ENCODE results near the gene DPP9. TPM values are rescaled to one million over a fixed set of nuclear protein-coding genes. Genes with fewer than 3 reads are reported as not detected.
A peak's percentile ranks its signal among the peaks of the same experiment; 100 is the strongest.
"Not testable (repeated sequence)": the region's sequence is repeated elsewhere in the genome, so short reads cannot be mapped to it uniquely, and the experiment has no call there.

Gene DPP9
- polyA plus RNA-seq, 6 donors from 2014 or later = 15.6 to 36.0 (median 17.4) TPM

DNA sequence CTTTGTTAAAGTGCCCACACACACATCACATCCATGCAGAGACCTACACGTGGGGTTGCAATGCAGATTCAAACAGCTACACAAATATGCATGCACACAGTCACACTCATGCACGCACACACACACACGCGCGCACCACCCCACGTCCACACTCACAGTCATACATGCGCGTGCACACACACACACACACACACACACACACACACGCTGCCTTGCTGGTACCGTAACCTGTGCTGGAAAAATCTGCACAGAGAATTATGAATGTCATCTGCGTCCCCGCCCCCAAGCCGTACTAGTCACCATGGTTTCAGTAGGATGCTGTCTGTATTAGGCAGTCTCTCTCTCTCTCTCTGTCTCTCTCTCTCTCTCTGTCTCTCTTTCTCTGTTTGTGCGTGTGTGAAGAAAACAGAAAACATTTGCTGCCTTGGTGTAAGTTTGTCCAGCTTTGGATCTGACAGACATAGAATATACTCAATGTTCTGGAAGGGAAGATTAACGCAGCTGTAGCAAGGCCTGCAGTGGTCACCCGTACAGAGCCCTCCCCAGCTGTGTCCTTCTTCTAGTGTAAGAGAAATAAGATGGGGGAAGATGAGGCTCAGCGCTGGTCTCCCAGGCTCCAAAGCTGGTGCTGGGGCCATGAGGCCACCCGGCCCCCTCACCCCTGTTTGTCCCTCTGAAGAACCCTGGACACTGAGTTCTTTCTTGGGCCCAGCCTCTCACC is 26.4 kb upstream of the DPP9 start:
- DNase-seq (no peak), ATAC-seq (ENCODE audit: low read depth in 2 of 2) (no peak)
- Mint-ChIP-seq H3K4me3 (no peak overlapping the region), H3K27ac (no peak overlapping the region), H3K27me3 (peaks cover 26 to 41% (median 41%) of the 10 kb centered on the region in 3 donors), H3K9me3 (peaks cover 0 to 3% (median 0%) of the 10 kb centered on the region in 7 donors), H3K4me1 (no peaks in the 10 kb centered on the region), H3K36me3 (peaks cover 0 to 8% of the 10 kb centered on the region in 2 donors)

DNA sequence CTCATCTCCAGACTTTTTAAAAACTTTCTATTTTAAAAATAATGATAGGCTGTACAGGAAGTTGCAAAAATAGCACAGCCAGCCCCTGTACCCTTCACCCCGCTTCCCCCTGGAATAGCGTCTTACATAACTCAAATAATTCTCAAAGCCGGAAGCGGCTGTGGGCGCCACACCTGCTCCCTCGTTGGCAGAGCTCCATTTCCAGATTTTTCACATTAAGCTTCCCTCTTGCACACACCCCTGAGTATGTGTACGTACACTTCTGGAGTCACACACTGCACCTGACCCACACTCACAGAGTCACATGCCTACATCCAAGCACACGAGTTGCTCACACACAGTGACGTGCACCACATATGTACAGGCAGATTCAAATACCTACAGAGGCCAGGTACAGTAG is 24.9 kb upstream of the DPP9 start:
- peaks cover 0 to 3% (median 0%) of the 10 kb centered on the region in 7 donors for H3K9me3 Mint-ChIP-seq
- no peak overlapping the region for H3K4me3 Mint-ChIP-seq
- no peak overlapping the region for H3K27ac Mint-ChIP-seq
- DNase-seq (no peak), ATAC-seq (ENCODE audit: low read depth in 2 of 2) (no peak)
- peaks cover 0 to 8% of the 10 kb centered on the region in 2 donors for H3K36me3 Mint-ChIP-seq
- peaks cover 0 to 3% (median 0%) of the 10 kb centered on the region in 3 donors for H3K4me1 Mint-ChIP-seq
- H3K27me3 Mint-ChIP-seq = peaks cover 26 to 42% (median 42%) of the 10 kb centered on the region in 3 donors

DNA sequence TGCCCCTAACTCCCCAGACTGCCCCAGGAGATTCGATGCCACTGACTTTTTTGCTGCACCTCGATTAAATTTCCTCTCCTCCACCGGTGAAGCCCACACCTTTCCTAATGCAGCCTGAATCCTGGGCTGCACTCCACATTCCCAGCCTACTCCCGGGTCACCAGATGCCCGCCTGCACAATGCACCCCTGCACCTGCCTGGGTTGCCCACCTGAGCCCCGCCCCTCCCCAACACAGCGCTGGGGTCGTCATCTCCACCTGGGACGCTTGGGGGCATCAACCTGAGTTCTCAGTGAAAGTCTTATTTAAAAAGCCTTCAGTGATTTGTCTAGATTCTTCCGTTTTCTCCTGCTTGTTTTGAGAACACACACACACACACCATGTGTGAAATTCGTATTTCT is 24.5 kb upstream of the DPP9 start:
- ATAC-seq (ENCODE audit: low read depth in 2 of 2) (no peak), DNase-seq (no peak)
- Mint-ChIP-seq H3K4me1 (peaks cover 0 to 3% (median 2%) of the 10 kb centered on the region in 3 donors), H3K9me3 (peaks cover 0 to 3% (median 0%) of the 10 kb centered on the region in 7 donors), H3K4me3 (no peak overlapping the region), H3K27ac (no peak overlapping the region), H3K36me3 (peaks cover 0 to 8% of the 10 kb centered on the region in 2 donors), H3K27me3 (peaks cover 29 to 46% (median 46%) of the 10 kb centered on the region in 3 donors)

DNA sequence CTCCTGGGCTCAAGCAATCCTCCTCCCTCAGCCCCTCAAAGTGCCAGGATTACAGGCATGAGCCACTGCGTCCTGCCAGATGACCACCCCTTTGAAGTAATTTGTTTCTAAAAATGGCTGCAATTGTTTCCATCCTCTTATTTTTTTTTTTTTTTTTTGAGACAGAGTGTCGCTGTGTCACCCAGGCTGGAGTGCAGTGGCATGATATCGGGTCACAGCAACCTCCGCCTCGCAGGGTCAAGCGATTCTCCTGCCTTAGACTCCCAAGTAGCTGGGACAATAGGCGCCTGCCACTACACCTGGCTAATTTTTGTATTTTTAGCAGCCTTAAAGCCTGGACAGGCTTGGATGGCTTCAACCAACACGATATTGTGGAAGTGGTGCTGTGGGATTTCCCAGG is 22.3 kb upstream of the DPP9 start:
- ATAC-seq (ENCODE audit: low read depth in 2 of 2) = no peak

DNA sequence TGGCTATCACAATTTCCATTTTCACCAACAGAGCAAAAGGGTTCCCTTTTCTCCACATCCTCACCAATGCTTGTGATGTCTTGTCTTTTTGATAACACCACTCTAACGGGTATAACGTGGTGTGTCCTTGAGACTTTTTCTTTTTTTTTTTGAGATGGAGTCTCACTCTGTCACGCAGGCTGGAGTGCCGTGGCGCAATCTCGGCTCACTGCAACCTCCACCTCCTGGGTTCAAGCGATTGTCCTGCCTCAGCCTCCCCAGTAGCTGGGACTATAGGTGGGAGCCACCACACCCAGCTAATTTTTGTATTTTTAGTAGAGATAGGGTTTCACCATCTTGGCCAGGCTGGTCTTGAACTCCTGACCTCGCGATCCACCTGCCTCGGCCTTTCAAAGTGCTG is 21.5 kb upstream of the DPP9 start:
- not testable (repeated sequence) for H3K9me3 Mint-ChIP-seq; H3K4me1 Mint-ChIP-seq; ATAC-seq (ENCODE audit: low read depth in 2 of 2); H3K4me3 Mint-ChIP-seq; DNase-seq; H3K36me3 Mint-ChIP-seq
- peaks cover 35 to 50% (median 49%) of the 10 kb centered on the region in 3 donors for H3K27me3 Mint-ChIP-seq
- peak overlapping the region in 1 of 6 donors; percentile 59 for H3K27ac Mint-ChIP-seq

More for the DNA sequence above, 22.3 kb upstream of the DPP9 start:
- Mint-ChIP-seq H3K4me3 (no peak overlapping the region), H3K27me3 (peaks cover 35 to 52% (median 52%) of the 10 kb centered on the region in 3 donors), H3K27ac (no peak overlapping the region), H3K9me3 (peaks cover 0 to 3% (median 0%) of the 10 kb centered on the region in 7 donors), H3K4me1 (peaks cover 0 to 4% (median 3%) of the 10 kb centered on the region in 3 donors), H3K36me3 (peaks cover 0 to 8% of the 10 kb centered on the region in 2 donors)
- DNase-seq = no peak

DNA sequence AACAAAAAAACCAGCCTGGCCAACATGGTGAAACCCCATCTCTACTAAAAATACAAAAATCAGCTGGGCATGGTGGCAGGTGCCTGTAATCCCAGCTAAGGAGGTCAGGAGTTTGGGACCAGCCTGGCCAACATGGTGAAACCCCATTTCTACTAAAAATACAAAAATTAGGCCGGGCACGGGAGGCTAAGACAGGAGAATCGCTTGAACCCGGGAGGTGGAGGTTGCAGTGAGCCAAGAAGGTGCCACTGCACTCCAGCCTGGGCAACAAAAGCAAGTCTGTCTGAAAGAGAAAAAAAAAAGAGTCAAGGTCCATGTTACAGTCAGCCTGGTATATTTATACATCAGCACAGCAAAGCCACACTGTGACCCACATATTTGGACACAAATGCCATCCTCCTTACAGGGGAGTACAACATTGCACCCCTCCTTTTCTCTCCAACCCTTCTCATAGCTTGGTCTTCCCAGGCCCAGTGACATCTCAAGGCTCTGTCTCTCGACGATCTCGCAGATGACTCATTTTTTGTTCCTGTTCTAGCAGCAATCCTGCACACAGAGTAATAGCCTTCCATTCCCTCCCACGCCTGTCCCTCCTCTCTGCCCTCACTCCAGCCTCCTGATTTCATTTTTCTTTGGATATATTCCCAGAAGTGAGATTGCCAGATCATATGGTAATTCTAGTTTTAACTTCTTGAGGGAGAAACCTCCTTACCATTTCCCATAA is 21.0 kb upstream of the DPP9 start:
- ATAC-seq (ENCODE audit: low read depth in 2 of 2) (no peak), DNase-seq (no peak)
- Mint-ChIP-seq H3K4me3 (no peak overlapping the region), H3K9me3 (peaks cover 0 to 3% (median 0%) of the 10 kb centered on the region in 7 donors), H3K27me3 (peaks cover 30 to 44% (median 43%) of the 10 kb centered on the region in 3 donors), H3K36me3 (peaks cover 0 to 8% of the 10 kb centered on the region in 2 donors), H3K4me1 (peaks cover 0 to 4% (median 3%) of the 10 kb centered on the region in 3 donors), H3K27ac (peak overlapping the region in 2 of 6 donors; percentile 51 to 59)

DNA sequence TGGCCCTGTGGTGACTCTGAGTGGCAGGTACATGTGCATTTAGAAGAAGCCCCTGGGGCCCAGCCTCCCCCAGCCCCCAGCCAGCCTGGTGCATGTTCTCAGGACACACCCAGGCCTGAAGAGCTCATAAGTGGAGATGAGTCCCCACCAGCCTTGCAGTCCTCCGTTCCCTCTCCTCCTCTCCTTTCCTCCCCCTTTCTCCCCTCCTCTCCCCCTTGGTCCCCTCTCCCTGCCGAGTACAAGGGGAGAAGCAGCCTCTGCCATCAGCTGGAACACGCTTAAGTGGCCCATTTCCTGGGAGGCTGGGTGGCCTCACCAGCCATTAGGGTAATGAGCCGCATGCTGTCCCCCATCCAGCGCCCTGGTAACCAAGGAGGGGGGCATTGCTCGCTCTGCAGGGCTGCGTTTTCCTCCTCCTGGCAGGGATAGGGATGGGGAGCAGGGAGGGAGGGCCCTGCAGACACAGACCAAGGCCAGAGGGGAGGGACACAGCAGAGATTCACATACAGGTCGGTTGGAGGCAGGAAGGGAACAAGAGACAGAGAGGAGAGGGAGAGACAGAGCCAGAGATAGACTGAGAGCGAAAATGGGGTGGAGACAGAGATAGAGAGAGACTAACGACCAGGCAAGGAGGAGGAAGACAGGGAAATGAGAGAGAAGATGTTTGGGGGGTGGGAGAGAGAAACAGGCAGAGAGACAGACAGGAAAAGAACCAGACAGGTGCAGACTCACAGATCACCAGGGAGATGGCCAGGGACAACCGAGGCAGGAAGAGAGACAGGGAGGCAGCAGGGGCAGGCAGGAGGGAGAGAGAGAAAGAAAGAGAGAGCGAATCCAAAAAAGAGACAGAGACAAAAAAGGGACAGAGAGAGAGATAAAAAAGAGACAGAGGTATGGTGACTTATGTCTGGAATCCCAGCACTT is 19.3 kb upstream of the DPP9 start:
- no peak for ATAC-seq (ENCODE audit: low read depth in 2 of 2)
- Mint-ChIP-seq H3K4me3 (no peak overlapping the region), H3K9me3 (peaks cover 0 to 3% (median 0%) of the 10 kb centered on the region in 7 donors), H3K4me1 (peaks cover 0 to 4% (median 3%) of the 10 kb centered on the region in 3 donors), H3K27ac (peak overlapping the region in 1 of 6 donors; percentile 50), H3K27me3 (peaks cover 25 to 45% (median 42%) of the 10 kb centered on the region in 3 donors), H3K36me3 (no peaks in the 10 kb centered on the region)
- no peak for DNase-seq

DNA sequence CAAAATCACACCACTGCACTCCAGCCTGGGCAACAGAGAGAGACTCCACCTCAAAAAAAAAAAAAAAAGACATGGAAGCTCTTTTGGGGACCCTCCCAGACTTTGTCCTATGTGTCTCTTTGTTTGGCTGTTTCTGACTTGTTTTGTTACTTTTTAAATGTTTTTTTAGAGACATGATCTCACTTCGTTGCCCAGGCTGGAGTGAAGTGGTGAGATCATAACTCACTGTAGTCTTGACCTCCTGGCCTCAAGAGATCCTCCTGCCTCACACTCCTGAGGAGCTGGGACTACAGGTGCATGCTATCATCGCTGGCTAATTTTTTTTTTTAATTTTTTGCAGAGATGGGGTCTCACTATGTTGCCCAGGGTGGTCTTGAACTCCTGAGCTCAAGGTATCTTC is 16.4 kb upstream of the DPP9 start:
- H3K27ac Mint-ChIP-seq = no peak overlapping the region
- H3K4me1 Mint-ChIP-seq = peaks cover 0 to 4% (median 3%) of the 10 kb centered on the region in 3 donors
- ATAC-seq (ENCODE audit: low read depth in 2 of 2) = no peak

DNA sequence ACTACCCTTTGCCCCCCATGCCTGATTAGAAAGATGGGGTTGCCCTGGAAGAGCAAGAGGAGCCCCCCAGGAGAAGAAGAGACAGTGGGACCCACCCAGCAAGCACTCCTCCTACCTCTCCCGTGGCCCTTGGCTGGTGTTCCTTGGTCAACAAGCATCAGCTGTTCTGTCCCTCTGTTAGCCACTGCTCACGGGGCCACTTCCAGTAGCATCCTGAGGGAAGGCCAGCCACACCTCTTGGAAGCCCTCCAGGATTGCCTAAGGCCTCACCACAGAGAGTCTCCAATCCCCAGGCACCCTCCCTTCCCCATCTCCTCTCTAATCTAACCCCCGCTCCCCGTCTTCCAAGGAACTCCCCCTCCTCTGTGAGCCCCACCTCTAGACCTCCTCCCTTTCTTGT is 15.1 kb upstream of the DPP9 start:
- peaks cover 13 to 41% (median 39%) of the 10 kb centered on the region in 3 donors for H3K27me3 Mint-ChIP-seq
- H3K9me3 Mint-ChIP-seq = peaks cover 0 to 3% (median 0%) of the 10 kb centered on the region in 7 donors
- DNase-seq (no peak), ATAC-seq (ENCODE audit: low read depth in 2 of 2) (no peak)
- H3K4me3 Mint-ChIP-seq = no peak overlapping the region
- no peaks in the 10 kb centered on the region for H3K36me3 Mint-ChIP-seq
- no peak overlapping the region for H3K27ac Mint-ChIP-seq
- peaks cover 0 to 4% (median 0%) of the 10 kb centered on the region in 3 donors for H3K4me1 Mint-ChIP-seq

More for the DNA sequence above, 16.4 kb upstream of the DPP9 start:
- peaks cover 14 to 36% (median 35%) of the 10 kb centered on the region in 3 donors for H3K27me3 Mint-ChIP-seq
- H3K36me3 Mint-ChIP-seq = no peaks in the 10 kb centered on the region
- DNase-seq = no peak
- H3K4me3 Mint-ChIP-seq = no peak overlapping the region
- H3K9me3 Mint-ChIP-seq = peaks cover 0 to 3% (median 0%) of the 10 kb centered on the region in 7 donors

DNA sequence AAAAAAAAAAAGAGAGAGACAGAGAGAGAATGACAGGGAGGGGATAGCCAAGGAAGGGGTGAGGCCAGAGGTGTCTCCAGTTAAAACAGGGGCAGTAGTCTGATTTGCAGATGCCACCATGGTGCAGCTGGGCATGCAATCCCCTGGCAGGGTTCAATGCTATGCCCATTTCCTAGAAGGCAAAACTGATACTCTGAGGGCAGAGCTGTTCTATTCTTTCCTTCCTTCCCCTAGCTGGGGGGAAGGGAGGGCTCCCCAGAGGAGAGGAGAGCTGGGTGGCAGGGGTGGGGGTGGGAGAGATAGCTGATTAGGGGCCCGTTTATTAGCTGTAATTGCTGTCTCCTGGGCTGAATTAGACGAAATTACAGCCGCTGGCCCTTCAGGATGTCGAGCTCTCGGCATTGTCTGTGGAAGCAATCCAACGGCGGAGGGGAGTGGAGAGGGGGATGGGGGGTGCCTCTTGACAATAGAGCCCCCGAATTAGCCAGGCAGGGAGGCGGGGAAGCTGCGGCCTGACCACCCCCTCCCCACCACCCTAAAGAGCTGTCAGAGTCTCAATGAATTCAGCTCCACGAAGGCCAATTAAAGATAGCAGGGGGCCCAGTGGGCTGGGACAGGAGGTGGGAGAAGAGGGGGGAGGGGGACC is 14.4 kb upstream of the DPP9 start:
- Mint-ChIP-seq H3K36me3 (no peaks in the 10 kb centered on the region), H3K4me1 (peaks cover 0 to 2% (median 1%) of the 10 kb centered on the region in 3 donors), H3K9me3 (peaks cover 0 to under 1% (median 0%) of the 10 kb centered on the region in 7 donors), H3K27ac (no peak overlapping the region), H3K27me3 (peaks cover 12 to 39% (median 37%) of the 10 kb centered on the region in 3 donors), H3K4me3 (peak overlapping the region in 1 of 8 donors; percentile 29)
- ATAC-seq (ENCODE audit: low read depth in 2 of 2) = no peak
- no peak for DNase-seq

DNA sequence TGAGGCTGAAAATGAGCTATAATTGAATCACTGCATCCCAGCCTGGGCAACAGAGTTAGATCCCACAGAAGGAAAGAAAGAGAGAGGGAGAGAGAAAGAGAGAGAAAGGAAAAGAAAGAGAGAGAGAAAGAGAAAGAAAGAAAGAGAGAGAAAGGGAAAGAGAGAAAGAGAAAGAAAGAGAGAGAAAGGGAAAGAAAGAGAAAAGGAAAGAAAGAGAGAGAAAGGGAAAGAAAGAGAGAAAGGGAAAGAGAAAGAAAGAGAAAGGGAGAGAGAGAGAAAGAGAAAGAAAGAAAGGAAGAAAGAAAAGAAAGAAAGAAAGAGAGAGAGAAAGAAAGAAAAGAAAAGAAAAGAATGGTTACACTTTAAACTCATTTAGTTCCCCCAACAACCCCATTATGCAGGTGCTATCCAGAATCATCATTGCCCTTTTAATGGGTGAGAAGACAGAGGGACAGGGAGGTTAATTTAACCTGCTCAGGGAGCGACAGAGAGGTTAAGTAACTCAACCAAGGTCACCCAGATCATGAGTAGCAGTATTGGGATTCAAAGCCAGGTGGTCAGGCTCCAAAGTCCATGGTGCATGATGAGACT is 10.2 kb upstream of the DPP9 start:
- peak overlapping the region in 1 of 6 donors; percentile 80 for H3K27ac Mint-ChIP-seq
- peaks cover 7 to 12% (median 10%) of the 10 kb centered on the region in 3 donors for H3K4me1 Mint-ChIP-seq
- ATAC-seq (ENCODE audit: low read depth in 2 of 2) = no peak
- peaks cover 12 to 35% (median 21%) of the 10 kb centered on the region in 3 donors for H3K27me3 Mint-ChIP-seq
- DNase-seq = no peak
- H3K4me3 Mint-ChIP-seq = peak overlapping the region in 1 of 8 donors; percentile 5
- H3K36me3 Mint-ChIP-seq = no peaks in the 10 kb centered on the region
- H3K9me3 Mint-ChIP-seq = no peaks in the 10 kb centered on the region

DNA sequence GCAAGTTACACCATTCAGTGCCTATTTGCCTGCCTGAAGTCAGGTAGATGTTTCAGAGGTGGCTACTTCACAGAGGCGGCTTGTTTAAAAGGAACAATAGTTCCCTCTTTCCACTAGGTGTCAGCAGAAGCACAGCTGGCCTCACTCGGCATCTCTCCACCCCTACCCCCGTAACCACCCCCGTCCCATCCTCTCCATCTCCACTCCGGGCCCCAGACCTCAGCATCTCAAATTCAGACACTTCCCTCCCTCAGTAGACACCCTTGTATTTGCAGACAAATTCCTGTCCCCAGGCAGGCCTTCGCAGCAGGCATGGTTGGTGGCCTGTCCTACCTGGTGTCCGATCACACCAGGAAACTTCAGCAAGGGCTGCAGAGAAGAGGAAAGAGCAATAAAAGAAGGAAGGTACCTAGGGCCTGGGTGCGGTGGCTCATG is 9.1 kb upstream of the DPP9 start:
- ATAC-seq (ENCODE audit: low read depth in 2 of 2) (peak; percentile 94), DNase-seq (peak; percentile 64)
- H3K36me3 Mint-ChIP-seq = no peaks in the 10 kb centered on the region
- H3K27me3 Mint-ChIP-seq = peaks cover 11 to 24% (median 12%) of the 10 kb centered on the region in 3 donors
- H3K4me3 Mint-ChIP-seq = peak overlapping the region in 6 of 8 donors; percentile 1 to 63 (median 24)
- peaks cover 7 to 12% (median 10%) of the 10 kb centered on the region in 3 donors for H3K4me1 Mint-ChIP-seq
- H3K9me3 Mint-ChIP-seq = no peaks in the 10 kb centered on the region
- peak overlapping the region in 2 of 6 donors; percentile 65 to 80 for H3K27ac Mint-ChIP-seq

Measured in naive B cell (primary cell).